Thymus (tissue), 11 donors: ENCODE results near the gene SPATA16. TPM values are rescaled to one million over a fixed set of nuclear protein-coding genes. Genes with fewer than 3 reads are reported as not detected.
"Not testable (repeated sequence)": the region's sequence is repeated elsewhere in the genome, so short reads cannot be mapped to it uniquely, and the experiment has no call there.

Source experiments
- DNase-seq, 9 donors: peaks; one replicate each; pipeline ENCODE4 v3.0.0-alpha.2; 2013; ENCODE audit warnings: low spot score in 9 of 9, low read depth in 6 of 9, missing footprints in 1 of 9
- H3K27ac ChIP-seq, 2 donors: one replicate each; pipeline ENCODE4 v1.5.1; 2013; ENCODE audit warnings: control low read depth in 1 of 2, low read depth in 1 of 2, low read length in 1 of 2, mild to moderate bottlenecking in 1 of 2, moderate library complexity in 1 of 2
- H3K27me3 ChIP-seq, 2 donors: one replicate each; pipeline ENCODE4 v1.5.1; 2013; ENCODE audit warnings: low read length in 1 of 2; ENCODE audit not compliant: control insufficient read depth in 2 of 2, insufficient read depth in 1 of 2
- H3K36me3 ChIP-seq, 2 donors: one replicate each; pipeline ENCODE4 v1.5.1; 2013; ENCODE audit warnings: low read length in 1 of 2, mild to moderate bottlenecking in 1 of 2, moderate library complexity in 1 of 2; ENCODE audit not compliant: control insufficient read depth in 2 of 2, insufficient read depth in 2 of 2
- H3K4me1 ChIP-seq, 2 donors: one replicate each; pipeline ENCODE4 v1.5.1; 2013; ENCODE audit warnings: low read length in 2 of 2; ENCODE audit not compliant: control insufficient read depth in 2 of 2, insufficient read depth in 2 of 2
- H3K4me3 ChIP-seq, 2 donors: one replicate each; pipeline ENCODE4 v1.5.1; 2013; ENCODE audit warnings: low read length in 2 of 2, control low read depth in 1 of 2, mild to moderate bottlenecking in 1 of 2
- H3K9me3 ChIP-seq, 2 donors: one replicate each; pipeline ENCODE4 v1.5.1; 2013; ENCODE audit warnings: low read length in 1 of 2, mild to moderate bottlenecking in 1 of 2; ENCODE audit not compliant: control insufficient read depth in 2 of 2, insufficient read depth in 1 of 2
- WGBS: extraction: QIAGEN DNeasy Blood & Tissue Kit; methylation state at CpG from one replicate; pipeline ENCODE4 v1.1.7; 2013; 5-methylcytosine and 5-hydroxymethylcytosine counted together
- polyA plus RNA-seq: library from polyadenylated mRNA; stranded (reverse); fragments of 200-250 nt; gene quantifications from one replicate; pipeline ENCODE4 v1.2.3, GENCODE V29; 2013
- total RNA-seq: library from RNA; stranded (reverse); fragments of 120-200 nt; gene quantifications from one replicate; pipeline ENCODE4 v1.2.4, GENCODE V29; 2013
- donor health status: healthy.

Gene SPATA16
- total and polyA plus RNA-seq, 2 donors, result 0.02 TPM; not detected in 1

- no peaks in the 10 kb centered on the region for H3K9me3 ChIP-seq
- no peaks in the 10 kb centered on the region for H3K36me3 ChIP-seq
- H3K27ac ChIP-seq, result no peak overlapping the region
- 91% methylated on average over 2 of the region's 2 CpGs for WGBS
- DNase-seq, result no peak
- H3K4me3 ChIP-seq, result no peak overlapping the region
- H3K27me3 ChIP-seq, result no peaks in the 10 kb centered on the region
- no peaks in the 10 kb centered on the region for H3K4me1 ChIP-seq
These were observed 175.8 kb downstream of the SPATA16 start for GRCh38 chr3:172965256-172965655.

- H3K4me3 ChIP-seq, H3K4me1 ChIP-seq, H3K9me3 ChIP-seq, DNase-seq, H3K27ac ChIP-seq, H3K36me3 ChIP-seq, H3K27me3 ChIP-seq: not testable (repeated sequence)
- WGBS, result 96% methylated on average over 3 of the region's 3 CpGs
These were observed 180.3 kb downstream of the SPATA16 start for GRCh38 chr3:172960626-172961182.

GRCh38 chr3:172958565-172958964 is 182.5 kb downstream of the SPATA16 start:
- Histone ChIP-seq H3K4me1 (no peaks in the 10 kb centered on the region), H3K9me3 (no peaks in the 10 kb centered on the region), H3K27me3 (no peaks in the 10 kb centered on the region), H3K36me3 (no peaks in the 10 kb centered on the region), H3K27ac (no peak overlapping the region), H3K4me3 (no peak overlapping the region)
- no peak for DNase-seq
- WGBS, result 98% methylated on average over 2 of the region's 2 CpGs

- Histone ChIP-seq H3K9me3 (no peaks in the 10 kb centered on the region), H3K36me3 (no peaks in the 10 kb centered on the region), H3K4me1 (no peaks in the 10 kb centered on the region), H3K27me3 (no peaks in the 10 kb centered on the region), H3K4me3 (no peak overlapping the region), H3K27ac (no peak overlapping the region)
- no peak for DNase-seq
- whole genome bisulfite sequencing, result 15% methylated on average over 2 of the region's 2 CpGs
These were observed 187.5 kb downstream of the SPATA16 start for GRCh38 chr3:172953571-172953970.

GRCh38 chr3:172951511-172951910 is 189.5 kb downstream of the SPATA16 start:
- Histone ChIP-seq H3K36me3 (no peaks in the 10 kb centered on the region), H3K4me3 (no peak overlapping the region), H3K9me3 (no peaks in the 10 kb centered on the region), H3K27ac (no peak overlapping the region), H3K4me1 (no peaks in the 10 kb centered on the region), H3K27me3 (no peaks in the 10 kb centered on the region)
- no peak for DNase-seq
- WGBS, result 60% methylated on average over 2 of the region's 2 CpGs

- DNase-seq, result no peak
- Histone ChIP-seq H3K4me1 (no peaks in the 10 kb centered on the region), H3K4me3 (no peak overlapping the region), H3K9me3 (no peaks in the 10 kb centered on the region), H3K27ac (no peak overlapping the region), H3K27me3 (no peaks in the 10 kb centered on the region), H3K36me3 (no peaks in the 10 kb centered on the region)
- 94% methylated on average over 2 of the region's 2 CpGs for WGBS
These were observed 195.0 kb downstream of the SPATA16 start for GRCh38 chr3:172946061-172946460.

- Histone ChIP-seq H3K9me3 (no peaks in the 10 kb centered on the region), H3K4me3 (no peak overlapping the region), H3K4me1 (no peaks in the 10 kb centered on the region), H3K27me3 (no peaks in the 10 kb centered on the region), H3K36me3 (no peaks in the 10 kb centered on the region), H3K27ac (no peak overlapping the region)
- WGBS, result 91% methylated on average over 2 of the region's 2 CpGs
- DNase-seq, result no peak
These were observed 201.3 kb downstream of the SPATA16 start for GRCh38 chr3:172939651-172940293.

- Histone ChIP-seq H3K9me3 (no peaks in the 10 kb centered on the region), H3K4me1 (no peaks in the 10 kb centered on the region), H3K27ac (no peak overlapping the region), H3K27me3 (no peaks in the 10 kb centered on the region), H3K36me3 (no peaks in the 10 kb centered on the region), H3K4me3 (no peak overlapping the region)
- WGBS, result 92% methylated on average over 4 of the region's 4 CpGs
- no peak for DNase-seq
These were observed 202.2 kb downstream of the SPATA16 start for GRCh38 chr3:172938788-172939187.

GRCh38 chr3:172931746-172932285 is 209.2 kb downstream of the SPATA16 start:
- Histone ChIP-seq H3K4me3 (no peak overlapping the region), H3K27ac (no peak overlapping the region), H3K9me3 (no peaks in the 10 kb centered on the region), H3K27me3 (no peaks in the 10 kb centered on the region), H3K36me3 (no peaks in the 10 kb centered on the region), H3K4me1 (no peaks in the 10 kb centered on the region)
- DNase-seq, result no peak
